Activated B cell treated with CpG ODN at 0.5 μM for 24 hours (primary cell): Measurements from ENCODE around the gene GPR183. TPM values are rescaled to one million over a fixed set of nuclear protein-coding genes. Genes with fewer than 3 reads are reported as not detected.

Experiments
- ATAC-seq: fragments of 200-7000 bp; cut with Tn5 transposase; one replicate; pipeline ENCODE4 v1.10.0; 2021; ENCODE audit warnings: low read depth, mild to moderate bottlenecking, moderate library complexity
- CTCF ChIA-PET: fragments of 350-600 bp; sonication (Branson Sonifier 250); formaldehyde crosslinking; loops from one replicate; lab custom pipeline; 2021; ENCODE audit warnings: antibody characterized with exemption; lab: Charles Lee
- POLR2A ChIA-PET: fragments of 350-600 bp; sonication (Branson Sonifier 250); formaldehyde crosslinking; loops from one replicate; lab custom pipeline; 2021; ENCODE audit warnings: antibody characterized with exemption; lab: Charles Lee
- DNase-seq: peaks from one replicate; pipeline ENCODE4 v3.0.0; 2022
- H3K27ac Mint-ChIP-seq: one replicate; pipeline ENCODE4 v1.8.0; 2020; ENCODE audit warnings: mixed read lengths
- H3K27me3 Mint-ChIP-seq: one replicate; pipeline ENCODE4 v1.8.0; 2021; ENCODE audit warnings: mixed read lengths
- H3K36me3 Mint-ChIP-seq: one replicate; pipeline ENCODE4 v1.8.0; 2021; ENCODE audit warnings: low read depth, mixed read lengths
- H3K4me1 Mint-ChIP-seq: one replicate; pipeline ENCODE4 v1.8.0; 2021; ENCODE audit warnings: mixed read lengths
- H3K4me3 Mint-ChIP-seq: one replicate; pipeline ENCODE4 v1.8.0; 2020; ENCODE audit warnings: mild to moderate bottlenecking, mixed read lengths
- H3K9me3 Mint-ChIP-seq: one replicate; pipeline ENCODE4 v1.8.0; 2020; ENCODE audit warnings: mixed read lengths
- CTCF ChIP-seq: fragments of 200-600 bp; IDR thresholded peaks from one replicate; pipeline ENCODE4 v1.8.0; 2022; ENCODE audit warnings: antibody characterized with exemption, mild to moderate bottlenecking
- intact Hi-C: fragments of 100-400 bp; cut with micrococcal nuclease; formaldehyde crosslinking; loops from one replicate; pipeline ENCODE4 v1.15.1; 2024
- total RNA-seq: library from RNA; stranded (reverse); gene quantifications from 2 replicates; pipeline ENCODE4 v1.2.3, GENCODE V29; 2022

The GPR183 gene
- total RNA-seq, 1 donor from 2014 or later = 84.5 TPM

GRCh38 chr13:99323488-99323887 lies 16.3 kb upstream of the GPR183 start:
- ATAC-seq = no peak
- peak overlapping the region; percentile 91 for H3K27ac Mint-ChIP-seq
- H3K27me3 Mint-ChIP-seq = no peaks in the 10 kb centered on the region
- DNase-seq = no peak
- H3K4me1 Mint-ChIP-seq = peaks cover 66% of the 10 kb centered on the region
- peaks cover 31% of the 10 kb centered on the region for H3K36me3 Mint-ChIP-seq
- ChIA-PET CTCF (interaction anchor here (0.9 kb wide), 1 partner anchor 113 kb away, joined by 3 read pairs; no protein-coding TSS in a partner anchor), POLR2A (interaction anchor here (1.5 to 2.3 kb wide), 2 partner anchors 9 to 11 kb away, joined by 3 to 16 read pairs; no protein-coding TSS in a partner anchor)
- no peak overlapping the region for H3K4me3 Mint-ChIP-seq
- TF ChIP-seq CTCF = no peak
- intact Hi-C loops = no loop called here
- no peaks in the 10 kb centered on the region for H3K9me3 Mint-ChIP-seq

GRCh38 chr13:99322297-99323103 lies 15.3 kb upstream of the GPR183 start:
- peak; percentile 87 for ATAC-seq
- TF ChIP-seq CTCF = no peak
- peaks cover 66% of the 10 kb centered on the region for H3K4me1 Mint-ChIP-seq
- H3K9me3 Mint-ChIP-seq = no peaks in the 10 kb centered on the region
- peak overlapping the region; percentile 91 for H3K27ac Mint-ChIP-seq
- no peaks in the 10 kb centered on the region for H3K27me3 Mint-ChIP-seq
- ChIA-PET POLR2A (interaction anchor here (0.8 to 2.2 kb wide), 22 partner anchors 8 to 66 kb away, joined by 3 to 22 read pairs (median 5); partner anchors contain the start of gene GPR183), CTCF (interaction anchor here (0.9 to 2.4 kb wide), 10 partner anchors 13 to 114 kb away, joined by 3 to 16 read pairs (median 3); no protein-coding TSS in a partner anchor)
- DNase-seq = no peak
- H3K36me3 Mint-ChIP-seq = peaks cover 38% of the 10 kb centered on the region
- intact Hi-C loops = loop anchor here (1.0 kb wide), 7 partner anchors 13 to 65 kb away; partner anchors contain the start of gene GPR183
- H3K4me3 Mint-ChIP-seq = peak overlapping the region; percentile 56

- no peak for TF ChIP-seq CTCF
Observed at GRCh38 chr13:99321709-99322108, 14.5 kb upstream of the GPR183 start.

GRCh38 chr13:99320693-99321481 lies 13.7 kb upstream of the GPR183 start:
- peak overlapping the region; percentile 91 for H3K27ac Mint-ChIP-seq
- no peak for DNase-seq

More at GRCh38 chr13:99321709-99322108, 14.5 kb upstream of the GPR183 start:
- ATAC-seq (no peak), DNase-seq (no peak)
- peaks cover 59% of the 10 kb centered on the region for H3K4me1 Mint-ChIP-seq
- no peaks in the 10 kb centered on the region for H3K27me3 Mint-ChIP-seq
- ChIA-PET CTCF (interaction anchor here (0.9 to 2.4 kb wide), 9 partner anchors 14 to 115 kb away, joined by 3 to 16 read pairs (median 3); no protein-coding TSS in a partner anchor), POLR2A (interaction anchor here (0.8 to 2.2 kb wide), 20 partner anchors 9 to 66 kb away, joined by 3 to 22 read pairs (median 5); partner anchors contain the start of gene GPR183)
- peak overlapping the region; percentile 56 for H3K4me3 Mint-ChIP-seq
- H3K9me3 Mint-ChIP-seq = no peaks in the 10 kb centered on the region
- intact Hi-C loops = loop anchor here (1.0 kb wide), 7 partner anchors 14 to 66 kb away; partner anchors contain the start of gene GPR183
- H3K27ac Mint-ChIP-seq = peak overlapping the region; percentile 91
- peaks cover 40% of the 10 kb centered on the region for H3K36me3 Mint-ChIP-seq

More at GRCh38 chr13:99320693-99321481, 13.7 kb upstream of the GPR183 start:
- no peaks in the 10 kb centered on the region for H3K27me3 Mint-ChIP-seq
- H3K36me3 Mint-ChIP-seq = peaks cover 47% of the 10 kb centered on the region
- H3K9me3 Mint-ChIP-seq = no peaks in the 10 kb centered on the region
- intact Hi-C loops = no loop called here
- POLR2A ChIA-PET = interaction anchor here (0.6 to 2.2 kb wide), 8 partner anchors 12 to 61 kb away, joined by 3 to 22 read pairs (median 7); no protein-coding TSS in a partner anchor
- peaks cover 52% of the 10 kb centered on the region for H3K4me1 Mint-ChIP-seq
- ATAC-seq = no peak
- TF ChIP-seq CTCF = no peak
- no peak overlapping the region for H3K4me3 Mint-ChIP-seq
- CTCF ChIA-PET = interaction anchor here (0.8 to 2.4 kb wide), 6 partner anchors 15 to 116 kb away, joined by 3 to 16 read pairs (median 4); no protein-coding TSS in a partner anchor
